ENCODE measurements around the gene RFC2. TPM values are rescaled to one million over a fixed set of nuclear protein-coding genes. Genes with fewer than 3 reads are reported as not detected.

RFC2 gene
- 44.6 and 46.6 TPM in 2 replicates for polyA plus RNA-seq (2011; rRNA removed)
- 42.0 and 53.9 TPM in 2 replicates for polyA plus RNA-seq (2012; cell fraction: cytosol; rRNA removed)
- polyA plus RNA-seq (2012; cell fraction: nucleus; rRNA removed): 18.2 and 37.6 TPM in 2 replicates
- polyA plus RNA-seq (2017; fragmentation: RNase III; extraction: RNeasy Plus Mini Kit Qiagen cat#74134 plus additional on column Dnase treatment): 70.9 to 77.7 TPM (median 71.2 TPM) in 3 replicates
- 55.7 and 58.3 TPM in 2 replicates for polyA minus RNA-seq (2011; rRNA and poly(A)+ RNA removed)

DNA sequence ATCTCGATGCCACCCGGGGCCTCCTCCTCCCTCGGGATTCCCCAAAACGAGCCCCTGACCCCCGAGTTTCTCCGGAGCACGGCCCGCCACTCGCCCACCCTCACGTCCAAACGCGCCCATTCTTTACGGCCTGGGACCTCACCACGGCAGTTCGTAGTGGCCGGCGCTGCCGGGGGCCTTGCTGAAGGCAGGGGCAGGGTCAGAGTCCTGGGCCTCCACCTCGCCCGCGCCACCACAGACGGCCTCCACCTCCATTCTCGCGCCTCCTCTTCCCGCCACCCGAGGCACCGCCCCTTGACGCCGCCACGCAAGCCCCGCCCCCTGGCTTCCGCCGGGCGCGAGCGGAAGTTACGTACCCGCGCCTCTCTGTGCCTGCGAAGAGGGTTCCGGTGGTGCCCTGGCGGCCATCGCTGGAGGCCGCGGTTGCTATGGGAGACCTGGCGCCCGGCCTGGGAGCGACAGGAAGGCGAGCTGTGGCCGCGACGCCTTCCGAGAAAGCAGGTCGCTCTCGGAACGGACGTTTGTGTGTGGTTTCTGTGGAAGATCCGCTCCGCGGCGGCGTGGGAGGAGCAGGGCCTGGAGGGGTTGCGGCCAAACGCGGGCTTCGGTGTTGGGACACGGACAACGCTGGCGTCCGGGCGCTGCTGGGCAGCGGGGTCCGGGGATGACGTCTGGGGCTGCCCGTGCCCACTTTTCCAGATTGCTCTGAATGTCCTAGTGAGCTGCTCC lies at the start of gene RFC2:
TSS of gene RFC2 (minus strand) at position 271 of the 729 bp plus-strand sequence. CDS start at position 255, 16 bp downstream.
- DNase-seq (ENCODE audit: low read depth in 1 of 2, low spot score in 1 of 2) (peak; percentile 93 to 97), FAIRE-seq (no peak), ATAC-seq (peak; percentile 98 to 99)
- H3K4me1 ChIP-seq: peaks cover 15% of the 10 kb centered on the region; the same call in 1 of the 3 replicates
- no peaks in the 10 kb centered on the region for H3K9me3 ChIP-seq
- peak within 1 kb of the TSS; percentile 94 to 96 for H3K27ac ChIP-seq
- WGBS (ENCODE audit: missing lambda C conversion rate): 0% methylated on average over 15 of the region's 75 CpGs
- TF ChIP-seq CBX2 (IDR thresholded peaks at IDR 0.05; ENCODE audit: borderline replicate concordance, low read depth) (no peak), RAD21 (conservative IDR thresholded peaks at IDR 0.05 in 1 of 2, IDR thresholded peaks at IDR 0.05 in 1 of 2) (peak in 1 of 2 experiments; percentile 16; a peak in 1 of 5 replicates), POLR2A (IDR thresholded peaks at IDR 0.05; ENCODE audit: low read length) (peak; percentile 77), JUN (IDR thresholded peaks at IDR 0.05) (peak; percentile 82 to 90; a peak in 4 of 5 replicates), NFE2L2 (conservative IDR thresholded peaks at IDR 0.05; ENCODE audit: low read length) (no peak), GATA3 (IDR thresholded peaks at IDR 0.05; ENCODE audit: borderline replicate concordance) (peak; percentile 43), EP300 (IDR thresholded peaks at IDR 0.05) (no peak), SMC3 (IDR thresholded peaks at IDR 0.05) (peak; percentile 26; the same call in 2 of the 3 replicates), CBX8 (IDR thresholded peaks at IDR 0.05) (no peak), PHF8 (IDR thresholded peaks at IDR 0.05; ENCODE audit: borderline replicate concordance, low read depth) (peak; percentile 82), POLR2AphosphoS2 (conservative IDR thresholded peaks at IDR 0.05; ENCODE audit: low read length) (no peak), KDM5A (IDR thresholded peaks at IDR 0.05) (peak; percentile 45; the same call in 1 of the 2 replicates), HOXB13 (CRISPR knock-in tag; IDR thresholded peaks at IDR 0.05; ENCODE audit: low read depth) (no peak), EHMT2 (IDR thresholded peaks at IDR 0.05; ENCODE audit: low read depth) (no peak), CEBPB (IDR thresholded peaks at IDR 0.05) (0 out of 4 replicates have a peak, but pooled peaks of 1 of the 2 experiments have one; percentile 16)
- TF ChIP-seq, protein P1, sequence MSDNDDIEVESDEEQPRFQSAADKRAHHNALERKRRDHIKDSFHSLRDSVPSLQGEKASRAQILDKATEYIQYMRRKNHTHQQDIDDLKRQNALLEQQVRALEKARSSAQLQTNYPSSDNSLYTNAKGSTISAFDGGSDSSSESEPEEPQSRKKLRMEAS (IDR thresholded peaks at IDR 0.05): peak; percentile 89
- TF ChIP-seq, protein P2, sequence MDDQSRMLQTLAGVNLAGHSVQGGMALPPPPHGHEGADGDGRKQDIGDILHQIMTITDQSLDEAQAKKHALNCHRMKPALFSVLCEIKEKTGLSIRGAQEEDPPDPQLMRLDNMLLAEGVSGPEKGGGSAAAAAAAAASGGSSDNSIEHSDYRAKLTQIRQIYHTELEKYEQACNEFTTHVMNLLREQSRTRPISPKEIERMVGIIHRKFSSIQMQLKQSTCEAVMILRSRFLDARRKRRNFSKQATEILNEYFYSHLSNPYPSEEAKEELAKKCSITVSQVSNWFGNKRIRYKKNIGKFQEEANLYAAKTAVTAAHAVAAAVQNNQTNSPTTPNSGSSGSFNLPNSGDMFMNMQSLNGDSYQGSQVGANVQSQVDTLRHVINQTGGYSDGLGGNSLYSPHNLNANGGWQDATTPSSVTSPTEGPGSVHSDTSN (IDR thresholded peaks at IDR 0.05): 0 out of 2 replicates have a peak, but pooled peaks have one; percentile 34
- TF ChIP-seq, protein P3, sequence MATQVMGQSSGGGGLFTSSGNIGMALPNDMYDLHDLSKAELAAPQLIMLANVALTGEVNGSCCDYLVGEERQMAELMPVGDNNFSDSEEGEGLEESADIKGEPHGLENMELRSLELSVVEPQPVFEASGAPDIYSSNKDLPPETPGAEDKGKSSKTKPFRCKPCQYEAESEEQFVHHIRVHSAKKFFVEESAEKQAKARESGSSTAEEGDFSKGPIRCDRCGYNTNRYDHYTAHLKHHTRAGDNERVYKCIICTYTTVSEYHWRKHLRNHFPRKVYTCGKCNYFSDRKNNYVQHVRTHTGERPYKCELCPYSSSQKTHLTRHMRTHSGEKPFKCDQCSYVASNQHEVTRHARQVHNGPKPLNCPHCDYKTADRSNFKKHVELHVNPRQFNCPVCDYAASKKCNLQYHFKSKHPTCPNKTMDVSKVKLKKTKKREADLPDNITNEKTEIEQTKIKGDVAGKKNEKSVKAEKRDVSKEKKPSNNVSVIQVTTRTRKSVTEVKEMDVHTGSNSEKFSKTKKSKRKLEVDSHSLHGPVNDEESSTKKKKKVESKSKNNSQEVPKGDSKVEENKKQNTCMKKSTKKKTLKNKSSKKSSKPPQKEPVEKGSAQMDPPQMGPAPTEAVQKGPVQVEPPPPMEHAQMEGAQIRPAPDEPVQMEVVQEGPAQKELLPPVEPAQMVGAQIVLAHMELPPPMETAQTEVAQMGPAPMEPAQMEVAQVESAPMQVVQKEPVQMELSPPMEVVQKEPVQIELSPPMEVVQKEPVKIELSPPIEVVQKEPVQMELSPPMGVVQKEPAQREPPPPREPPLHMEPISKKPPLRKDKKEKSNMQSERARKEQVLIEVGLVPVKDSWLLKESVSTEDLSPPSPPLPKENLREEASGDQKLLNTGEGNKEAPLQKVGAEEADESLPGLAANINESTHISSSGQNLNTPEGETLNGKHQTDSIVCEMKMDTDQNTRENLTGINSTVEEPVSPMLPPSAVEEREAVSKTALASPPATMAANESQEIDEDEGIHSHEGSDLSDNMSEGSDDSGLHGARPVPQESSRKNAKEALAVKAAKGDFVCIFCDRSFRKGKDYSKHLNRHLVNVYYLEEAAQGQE (IDR thresholded peaks at IDR 0.05): no peak
- TF ChIP-seq, protein P4, sequence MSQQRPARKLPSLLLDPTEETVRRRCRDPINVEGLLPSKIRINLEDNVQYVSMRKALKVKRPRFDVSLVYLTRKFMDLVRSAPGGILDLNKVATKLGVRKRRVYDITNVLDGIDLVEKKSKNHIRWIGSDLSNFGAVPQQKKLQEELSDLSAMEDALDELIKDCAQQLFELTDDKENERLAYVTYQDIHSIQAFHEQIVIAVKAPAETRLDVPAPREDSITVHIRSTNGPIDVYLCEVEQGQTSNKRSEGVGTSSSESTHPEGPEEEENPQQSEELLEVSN (IDR thresholded peaks at IDR 0.05; ENCODE audit: borderline replicate concordance, low read depth): peak; percentile 97
- TF ChIP-seq, protein P5, sequence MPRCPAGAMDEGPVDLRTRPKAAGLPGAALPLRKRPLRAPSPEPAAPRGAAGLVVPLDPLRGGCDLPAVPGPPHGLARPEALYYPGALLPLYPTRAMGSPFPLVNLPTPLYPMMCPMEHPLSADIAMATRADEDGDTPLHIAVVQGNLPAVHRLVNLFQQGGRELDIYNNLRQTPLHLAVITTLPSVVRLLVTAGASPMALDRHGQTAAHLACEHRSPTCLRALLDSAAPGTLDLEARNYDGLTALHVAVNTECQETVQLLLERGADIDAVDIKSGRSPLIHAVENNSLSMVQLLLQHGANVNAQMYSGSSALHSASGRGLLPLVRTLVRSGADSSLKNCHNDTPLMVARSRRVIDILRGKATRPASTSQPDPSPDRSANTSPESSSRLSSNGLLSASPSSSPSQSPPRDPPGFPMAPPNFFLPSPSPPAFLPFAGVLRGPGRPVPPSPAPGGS (IDR thresholded peaks at IDR 0.05): peak; percentile 78; the same call in 2 of the 3 replicates
- POLR2A ChIA-PET: interaction anchor here (0.8 kb wide), 1 partner anchor 35 kb away, joined by 3 read pairs; the partner anchor contains the start of gene CLIP2
- peak within 1 kb of the TSS; percentile 96 for H3K4me3 ChIP-seq
- peak within 1 kb of the TSS; percentile 97 for H3K4me2 ChIP-seq
- CTCF ChIA-PET: interaction anchor here (0.6 to 2.5 kb wide), 3 partner anchors 48 to 186 kb away, joined by 4 to 9 read pairs (median 5); no protein-coding TSS in a partner anchor
